ENCODE results near the gene CDH23.

DNA sequence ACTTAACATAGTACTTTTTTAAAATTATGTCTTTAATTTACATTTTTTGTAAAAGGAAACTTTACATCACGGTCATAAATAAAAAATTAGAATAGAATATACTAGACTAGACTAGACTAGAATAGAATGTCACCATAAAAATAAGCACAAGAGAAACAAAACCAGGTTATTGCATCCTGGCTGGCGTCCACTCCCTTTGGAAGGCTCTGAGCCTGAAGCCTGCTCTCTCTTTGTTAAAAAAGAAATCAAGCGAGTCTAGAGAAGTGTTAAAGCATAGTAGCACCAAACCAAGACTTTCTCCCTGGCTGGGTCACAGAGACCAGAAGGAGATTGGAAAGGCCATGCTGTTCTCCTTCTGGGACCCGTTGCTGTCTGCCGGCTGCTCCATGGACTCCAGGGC lies 218.2 kb downstream of the CDH23 start:
- TF ChIP-seq, protein P1, sequence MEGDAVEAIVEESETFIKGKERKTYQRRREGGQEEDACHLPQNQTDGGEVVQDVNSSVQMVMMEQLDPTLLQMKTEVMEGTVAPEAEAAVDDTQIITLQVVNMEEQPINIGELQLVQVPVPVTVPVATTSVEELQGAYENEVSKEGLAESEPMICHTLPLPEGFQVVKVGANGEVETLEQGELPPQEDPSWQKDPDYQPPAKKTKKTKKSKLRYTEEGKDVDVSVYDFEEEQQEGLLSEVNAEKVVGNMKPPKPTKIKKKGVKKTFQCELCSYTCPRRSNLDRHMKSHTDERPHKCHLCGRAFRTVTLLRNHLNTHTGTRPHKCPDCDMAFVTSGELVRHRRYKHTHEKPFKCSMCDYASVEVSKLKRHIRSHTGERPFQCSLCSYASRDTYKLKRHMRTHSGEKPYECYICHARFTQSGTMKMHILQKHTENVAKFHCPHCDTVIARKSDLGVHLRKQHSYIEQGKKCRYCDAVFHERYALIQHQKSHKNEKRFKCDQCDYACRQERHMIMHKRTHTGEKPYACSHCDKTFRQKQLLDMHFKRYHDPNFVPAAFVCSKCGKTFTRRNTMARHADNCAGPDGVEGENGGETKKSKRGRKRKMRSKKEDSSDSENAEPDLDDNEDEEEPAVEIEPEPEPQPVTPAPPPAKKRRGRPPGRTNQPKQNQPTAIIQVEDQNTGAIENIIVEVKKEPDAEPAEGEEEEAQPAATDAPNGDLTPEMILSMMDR (IDR thresholded peaks at IDR 0.05; ENCODE audit: low read depth, low read length, poor library complexity, severe bottlenecking), result no peak
- TF ChIP-seq EZH2phosphoT487 (IDR thresholded peaks at IDR 0.05; ENCODE audit: borderline replicate concordance, low read length), result no peak
